PC-9 (cell line): ENCODE measurements around the gene TTLL6.

Experiments
- EZH2 ChIP-seq: fragments of 200-600 bp; sonication (generic); IDR thresholded peaks from 2 replicates; pipeline ENCODE4 v1.8.0; 2017; ENCODE audit warnings: antibody characterized with exemption, low read depth
- TF ChIP-seq, protein P1 (sequence below): fragments of 200-600 bp; sonication (generic); conservative IDR thresholded peaks from 2 replicates; pipeline ENCODE4 v1.6.1; 2017; ENCODE audit warnings: mixed run types, antibody characterized with exemption, mild to moderate bottlenecking, moderate library complexity

DNA sequence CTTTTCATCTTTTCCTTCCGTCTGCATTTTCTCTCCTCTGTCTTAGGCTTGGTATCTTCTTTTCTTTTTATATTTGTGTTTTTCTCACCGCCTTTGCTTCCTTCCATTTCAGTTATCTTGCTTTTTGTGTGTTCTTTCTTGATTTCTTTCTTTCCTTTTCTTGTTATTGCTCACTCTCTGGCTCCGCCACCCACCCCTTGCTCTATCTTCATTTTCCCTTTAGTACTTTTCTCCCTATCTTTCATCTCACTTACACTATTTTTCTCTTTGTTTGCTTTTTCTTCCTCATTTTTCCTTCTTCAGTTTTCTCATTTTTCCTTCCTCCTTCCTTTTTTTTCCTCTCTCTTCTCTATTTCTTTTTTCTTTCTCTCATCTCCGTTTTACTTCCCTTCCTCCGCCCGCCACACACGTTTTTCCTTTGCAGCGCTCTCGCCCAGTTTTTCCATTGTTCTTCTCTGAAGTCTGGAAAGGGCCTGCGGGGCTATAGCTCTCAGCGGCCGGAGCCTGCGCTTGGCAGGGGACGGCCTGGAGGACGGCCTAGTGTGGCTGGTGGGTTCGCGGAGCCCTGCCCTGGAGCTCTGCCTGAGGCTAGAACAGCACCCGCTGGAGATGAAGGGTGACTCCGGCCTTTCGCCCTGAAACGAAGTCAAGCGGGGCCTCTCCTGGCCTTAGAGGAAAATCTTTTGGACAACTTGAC, 83.2 kb downstream of the TTLL6 start:
- TF ChIP-seq, protein P1, sequence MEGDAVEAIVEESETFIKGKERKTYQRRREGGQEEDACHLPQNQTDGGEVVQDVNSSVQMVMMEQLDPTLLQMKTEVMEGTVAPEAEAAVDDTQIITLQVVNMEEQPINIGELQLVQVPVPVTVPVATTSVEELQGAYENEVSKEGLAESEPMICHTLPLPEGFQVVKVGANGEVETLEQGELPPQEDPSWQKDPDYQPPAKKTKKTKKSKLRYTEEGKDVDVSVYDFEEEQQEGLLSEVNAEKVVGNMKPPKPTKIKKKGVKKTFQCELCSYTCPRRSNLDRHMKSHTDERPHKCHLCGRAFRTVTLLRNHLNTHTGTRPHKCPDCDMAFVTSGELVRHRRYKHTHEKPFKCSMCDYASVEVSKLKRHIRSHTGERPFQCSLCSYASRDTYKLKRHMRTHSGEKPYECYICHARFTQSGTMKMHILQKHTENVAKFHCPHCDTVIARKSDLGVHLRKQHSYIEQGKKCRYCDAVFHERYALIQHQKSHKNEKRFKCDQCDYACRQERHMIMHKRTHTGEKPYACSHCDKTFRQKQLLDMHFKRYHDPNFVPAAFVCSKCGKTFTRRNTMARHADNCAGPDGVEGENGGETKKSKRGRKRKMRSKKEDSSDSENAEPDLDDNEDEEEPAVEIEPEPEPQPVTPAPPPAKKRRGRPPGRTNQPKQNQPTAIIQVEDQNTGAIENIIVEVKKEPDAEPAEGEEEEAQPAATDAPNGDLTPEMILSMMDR: no peak
- no peak for TF ChIP-seq EZH2
